Activated naive CD4-positive, alpha-beta T cell treated with anti-CD3 and anti-CD28 coated beads, Interleukin-2, amount 10 ng/mL, durations not matched to agents 7 days and 5 days (primary cell): ENCODE measurements around the gene SDF2L1.
A peak's percentile ranks its signal among the peaks of the same experiment; 100 is the strongest.

Experiments used
- CTCF ChIA-PET: fragments of 350-600 bp; sonication (Branson Sonifier 250); formaldehyde crosslinking; loops from one replicate; lab custom pipeline; 2021; ENCODE audit warnings: antibody characterized with exemption; lab: Charles Lee
- DNase-seq: peaks from one replicate; pipeline ENCODE4 v3.0.0-alpha.2; 2020
- H3K27ac Mint-ChIP-seq: one replicate; pipeline ENCODE4 v1.8.0; 2021; ENCODE audit warnings: mild to moderate bottlenecking, moderate library complexity, mixed read lengths
- H3K27me3 Mint-ChIP-seq: one replicate; pipeline ENCODE4 v1.8.0; 2021; ENCODE audit warnings: mild to moderate bottlenecking, mixed read lengths
- H3K36me3 Mint-ChIP-seq: one replicate; pipeline ENCODE4 v1.8.0; 2021; ENCODE audit warnings: mixed read lengths
- H3K4me1 Mint-ChIP-seq: one replicate; pipeline ENCODE4 v1.8.0; 2021; ENCODE audit warnings: mixed read lengths
- H3K4me3 Mint-ChIP-seq: one replicate; pipeline ENCODE4 v1.8.0; 2021; ENCODE audit warnings: mild to moderate bottlenecking, moderate library complexity, mixed read lengths
- H3K9me3 Mint-ChIP-seq: one replicate; pipeline ENCODE4 v1.8.0; 2021; ENCODE audit warnings: mixed read lengths

SDF2L1 gene

GRCh38 chr22:21652010-21652546, 10.0 kb downstream of the SDF2L1 start:
- Mint-ChIP-seq H3K4me3 (peak overlapping the region; percentile 93), H3K27me3 (peaks cover 3% of the 10 kb centered on the region), H3K4me1 (peaks cover 40% of the 10 kb centered on the region), H3K27ac (peak overlapping the region; percentile 89), H3K36me3 (peaks cover 12% of the 10 kb centered on the region), H3K9me3 (no peaks in the 10 kb centered on the region)
- DNase-seq, result peak; percentile 95
- CTCF ChIA-PET, result interaction anchor here (4.1 kb wide), 1 partner anchor 9 kb away, joined by 19 read pairs; the partner anchor contains the start of gene SDF2L1

- CTCF ChIA-PET, result interaction anchor here (4.1 kb wide), 1 partner anchor 10 kb away, joined by 19 read pairs; the partner anchor contains the start of gene SDF2L1
- Mint-ChIP-seq H3K4me3 (peak overlapping the region; percentile 93), H3K27ac (no peak overlapping the region), H3K36me3 (peaks cover 12% of the 10 kb centered on the region), H3K27me3 (peaks cover 3% of the 10 kb centered on the region), H3K9me3 (no peaks in the 10 kb centered on the region), H3K4me1 (peaks cover 44% of the 10 kb centered on the region)
- no peak for DNase-seq
These were observed 10.7 kb downstream of the SDF2L1 start for GRCh38 chr22:21652547-21653545.

- DNase-seq, result no peak
- peaks cover 15% of the 10 kb centered on the region for H3K27me3 Mint-ChIP-seq
- H3K4me3 Mint-ChIP-seq, result peak overlapping the region; percentile 90
- CTCF ChIA-PET, result interaction anchor here (0.8 to 1.9 kb wide), 4 partner anchors 10 to 28 kb away, joined by 4 to 10 read pairs (median 8); partner anchors contain the start of genes SDF2L1 and YDJC
- H3K9me3 Mint-ChIP-seq, result no peaks in the 10 kb centered on the region
- H3K27ac Mint-ChIP-seq, result peak overlapping the region; percentile 91
- H3K4me1 Mint-ChIP-seq, result peaks cover 31% of the 10 kb centered on the region
- H3K36me3 Mint-ChIP-seq, result peaks cover 3% of the 10 kb centered on the region
These were observed 14.9 kb downstream of the SDF2L1 start for GRCh38 chr22:21657020-21657359.

- peak overlapping the region; percentile 91 for H3K27ac Mint-ChIP-seq
- H3K4me1 Mint-ChIP-seq, result peaks cover 29% of the 10 kb centered on the region
- H3K36me3 Mint-ChIP-seq, result peaks cover 3% of the 10 kb centered on the region
- no peaks in the 10 kb centered on the region for H3K9me3 Mint-ChIP-seq
- DNase-seq, result peak; percentile 90
- H3K4me3 Mint-ChIP-seq, result peak overlapping the region; percentile 90
- CTCF ChIA-PET, result interaction anchor here (1.2 to 1.8 kb wide), 4 partner anchors 10 to 28 kb away, joined by 3 to 10 read pairs (median 4); partner anchors contain the start of gene YDJC
- peaks cover 15% of the 10 kb centered on the region for H3K27me3 Mint-ChIP-seq
These were observed 15.4 kb downstream of the SDF2L1 start for GRCh38 chr22:21657360-21658032.

GRCh38 chr22:21659864-21660525, 17.9 kb downstream of the SDF2L1 start:
- H3K4me1 Mint-ChIP-seq, result peaks cover 26% of the 10 kb centered on the region
- H3K4me3 Mint-ChIP-seq, result no peak overlapping the region
- CTCF ChIA-PET, result interaction anchor here (1.6 kb wide), 1 partner anchor 67 kb away, joined by 5 read pairs; no protein-coding TSS in a partner anchor
- H3K9me3 Mint-ChIP-seq, result no peaks in the 10 kb centered on the region
- peaks cover 3% of the 10 kb centered on the region for H3K36me3 Mint-ChIP-seq
- DNase-seq, result no peak
- H3K27me3 Mint-ChIP-seq, result peaks cover 15% of the 10 kb centered on the region
- no peak overlapping the region for H3K27ac Mint-ChIP-seq

GRCh38 chr22:21660904-21661303, 18.8 kb downstream of the SDF2L1 start:
- Mint-ChIP-seq H3K9me3 (no peaks in the 10 kb centered on the region), H3K27ac (no peak overlapping the region), H3K4me3 (no peak overlapping the region), H3K27me3 (peaks cover 15% of the 10 kb centered on the region), H3K4me1 (peaks cover 33% of the 10 kb centered on the region), H3K36me3 (peaks cover 3% of the 10 kb centered on the region)
- CTCF ChIA-PET, result interaction anchor here (1.6 kb wide), 1 partner anchor 66 kb away, joined by 5 read pairs; no protein-coding TSS in a partner anchor
- no peak for DNase-seq

GRCh38 chr22:21661991-21662390, 19.9 kb downstream of the SDF2L1 start:
- no peak for DNase-seq
- CTCF ChIA-PET, result interaction anchor here (2.0 kb wide), 1 partner anchor 15 kb away, joined by 5 read pairs; no protein-coding TSS in a partner anchor
- no peak overlapping the region for H3K27ac Mint-ChIP-seq
- peaks cover 31% of the 10 kb centered on the region for H3K4me1 Mint-ChIP-seq
- H3K36me3 Mint-ChIP-seq, result peaks cover 1% of the 10 kb centered on the region
- H3K27me3 Mint-ChIP-seq, result peaks cover 12% of the 10 kb centered on the region
- H3K9me3 Mint-ChIP-seq, result no peaks in the 10 kb centered on the region
- no peak overlapping the region for H3K4me3 Mint-ChIP-seq

- CTCF ChIA-PET, result interaction anchor here (2.0 kb wide), 1 partner anchor 17 kb away, joined by 5 read pairs; no protein-coding TSS in a partner anchor
- peaks cover 1% of the 10 kb centered on the region for H3K36me3 Mint-ChIP-seq
- peaks cover 12% of the 10 kb centered on the region for H3K27me3 Mint-ChIP-seq
- DNase-seq, result no peak
- H3K4me3 Mint-ChIP-seq, result no peak overlapping the region
- no peak overlapping the region for H3K27ac Mint-ChIP-seq
- peaks cover 29% of the 10 kb centered on the region for H3K4me1 Mint-ChIP-seq
- no peaks in the 10 kb centered on the region for H3K9me3 Mint-ChIP-seq
These were observed 21.6 kb downstream of the SDF2L1 start for GRCh38 chr22:21663738-21664137.

- peak overlapping the region; percentile 98 for H3K27ac Mint-ChIP-seq
- H3K9me3 Mint-ChIP-seq, result no peaks in the 10 kb centered on the region
- DNase-seq, result no peak
- H3K27me3 Mint-ChIP-seq, result peaks cover 12% of the 10 kb centered on the region
- peaks cover 36% of the 10 kb centered on the region for H3K4me1 Mint-ChIP-seq
- peak overlapping the region; percentile 100 for H3K4me3 Mint-ChIP-seq
- CTCF ChIA-PET, result interaction anchor here (0.7 to 1.3 kb wide), 2 partner anchors 19 to 22 kb away, joined by 3 read pairs; no protein-coding TSS in a partner anchor
- peaks cover 8% of the 10 kb centered on the region for H3K36me3 Mint-ChIP-seq
These were observed 23.1 kb downstream of the SDF2L1 start for GRCh38 chr22:21665047-21665851.

GRCh38 chr22:21666786-21667185, 24.7 kb downstream of the SDF2L1 start:
- Mint-ChIP-seq H3K27me3 (peaks cover 2% of the 10 kb centered on the region), H3K4me3 (peak overlapping the region; percentile 100), H3K9me3 (no peaks in the 10 kb centered on the region), H3K36me3 (peaks cover 14% of the 10 kb centered on the region), H3K4me1 (peaks cover 36% of the 10 kb centered on the region), H3K27ac (peak overlapping the region; percentile 98)
- CTCF ChIA-PET, result interaction anchor here (0.6 kb wide), 1 partner anchor 295 kb away, joined by 4 read pairs; no protein-coding TSS in a partner anchor
- DNase-seq, result no peak

GRCh38 chr22:21669026-21669425, 26.9 kb downstream of the SDF2L1 start:
- Mint-ChIP-seq H3K4me1 (peaks cover 36% of the 10 kb centered on the region), H3K9me3 (no peaks in the 10 kb centered on the region), H3K4me3 (peak overlapping the region; percentile 21), H3K27me3 (no peaks in the 10 kb centered on the region), H3K36me3 (peaks cover 30% of the 10 kb centered on the region), H3K27ac (no peak overlapping the region)
- CTCF ChIA-PET, result no interaction called here
- no peak for DNase-seq

- H3K27me3 Mint-ChIP-seq, result no peaks in the 10 kb centered on the region
- H3K4me1 Mint-ChIP-seq, result peaks cover 16% of the 10 kb centered on the region
- no peak overlapping the region for H3K27ac Mint-ChIP-seq
- H3K36me3 Mint-ChIP-seq, result peaks cover 54% of the 10 kb centered on the region
- no peak for DNase-seq
- H3K9me3 Mint-ChIP-seq, result no peaks in the 10 kb centered on the region
- no peak overlapping the region for H3K4me3 Mint-ChIP-seq
- CTCF ChIA-PET, result no interaction called here
These were observed 30.1 kb downstream of the SDF2L1 start for GRCh38 chr22:21672107-21672629.
